Ovary (tissue), 9 donors: Measurements from ENCODE around the gene FPR3. TPM values are rescaled to one million over a fixed set of nuclear protein-coding genes. Genes with fewer than 3 reads are reported as not detected.
A peak's percentile ranks its signal among the peaks of the same experiment; 100 is the strongest.
"Not testable (repeated sequence)": the region's sequence is repeated elsewhere in the genome, so short reads cannot be mapped to it uniquely, and the experiment has no call there.

Experiments used
- DNase-seq, 5 donors: peaks; one replicate each; pipeline ENCODE4 v3.0.0-alpha.2; 2019 to 2020
- H3K27ac ChIP-seq, 2 donors: fragments of 200-600 bp; one replicate each; pipeline versions ENCODE4 v1.5.1 to v1.8.0; 2019 to 2022
- H3K27me3 ChIP-seq: fragments of 200-600 bp; one replicate; pipeline ENCODE4 v1.8.0; 2022
- H3K36me3 ChIP-seq: fragments of 200-600 bp; sonication (generic); one replicate; pipeline ENCODE4 v1.5.1; 2019
- H3K4me1 ChIP-seq: one replicate; pipeline ENCODE4 v1.8.1; 2013; ENCODE audit warnings: mild to moderate bottlenecking, moderate library complexity; ENCODE audit not compliant: insufficient read depth
- H3K4me3 ChIP-seq: fragments of 200-600 bp; sonication (generic); one replicate; pipeline ENCODE4 v1.5.1; 2017
- H3K9me3 ChIP-seq, 2 donors: fragments of 200-600 bp in 1 of 2; sonication (generic) in 1 of 2; one replicate each; pipeline versions ENCODE4 v1.5.1 to v1.8.1; 2013 to 2019; ENCODE audit warnings: mild to moderate bottlenecking in 1 of 2, moderate library complexity in 1 of 2
- CTCF ChIP-seq, 3 donors: fragments of 450-650 bp in 2 of 3; fragments of 200-600 bp in 1 of 3; IDR thresholded peaks; one replicate each; pipeline versions ENCODE4 v1.5.1 to v1.8.0; 2016 to 2022; ENCODE audit warnings: antibody characterized with exemption in 3 of 3, mild to moderate bottlenecking in 1 of 3
- EP300 ChIP-seq: sonication (generic); formaldehyde crosslinking; IDR thresholded peaks from one replicate; pipeline ENCODE4 v1.6.1; 2017; ENCODE audit warnings: antibody characterized with exemption
- POLR2A ChIP-seq: fragments of 450-650 bp; IDR thresholded peaks from one replicate; pipeline ENCODE4 v1.6.1; 2017; ENCODE audit warnings: antibody characterized with exemption, mild to moderate bottlenecking, moderate library complexity
- WGBS, 3 donors: extraction: QIAGEN DNeasy Blood & Tissue Kit in 1 of 3; methylation state at CpG; one replicate each; pipeline versions ENCODE4 v1.1.5 to v1.1.7; 2013 to 2017; 5-methylcytosine and 5-hydroxymethylcytosine counted together
- intact Hi-C, 4 donors: fragments of 100-400 bp; cut with DNase I; formaldehyde crosslinking; loops; one replicate each; pipeline versions ENCODE4 v1.11.0 to v1.15.1; 2022 to 2023
- polyA plus RNA-seq, 2 donors: library from polyadenylated mRNA; stranded (reverse); fragments of 200-250 nt in 1 of 2; fragments of 350-450 nt in 1 of 2; fragmentation: Illumina TruSeq in 1 of 2; extraction: RNeasy Lipid Tissue Mini Kit (QIAGEN cat#74804) in 1 of 2; gene quantifications; one replicate each; pipeline ENCODE4 v1.2.3, GENCODE V29; 2013 to 2014
- total RNA-seq, 7 donors: library from RNA; depleted of rRNA in 2 of 7; stranded (reverse); fragments of >200 nt in 2 of 7; fragmentation: NEBNext Ultra II Directional in 3 of 7; extraction: Animal tissue kit (Norgen Biotek cat#: 25700) in 3 of 7; gene quantifications; one replicate each; pipeline versions ENCODE4 v1.1.0 to v1.2.4, GENCODE V29; 2016 to 2023
- donor health status: DM: no; HTN: no; CAD: no; lungs with moderate emphysema.
- donor health status: DM: no; HTN: no; CAD: no.
- donor health status: Bipolar disorder and iron deficiency.
- donor health status: DM: yes; HTN: yes; CAD: no.
- donor health status: DM: no; HTN: no; CAD: no.
- donor health status: DM: yes; HTN: yes; CAD: no.

The FPR3 gene
- total and polyA plus RNA-seq, 9 donors = 1.5 to 20.5 (median 3.5) TPM

GRCh38 chr19:51771376-51772130 is 23.4 kb upstream of the FPR3 start:
- 1 to 25% (median 14%) methylated on average over 10 of the region's 10 CpGs for WGBS, 3 donors
- Histone ChIP-seq H3K4me3 (no peak overlapping the region), H3K27ac (peak overlapping the region in 1 of 2 donors; percentile 50), H3K9me3 (no peaks in the 10 kb centered on the region), H3K4me1 (no peaks in the 10 kb centered on the region), H3K36me3 (no peaks in the 10 kb centered on the region), H3K27me3 (no peaks in the 10 kb centered on the region)
- intact Hi-C loops = loop anchor here in 2 of 4 donors (5.0 to 10.0 kb wide), 2 partner anchors 57 to 74 kb away; no protein-coding TSS in a partner anchor
- DNase-seq = peak in 4 of 5 donors; percentile 38 to 48 (median 45)
- TF ChIP-seq POLR2A = peak; percentile 10
- TF ChIP-seq EP300 = peak; percentile 21
- TF ChIP-seq CTCF (IDR thresholded peaks at IDR 0.05) = no peak

GRCh38 chr19:51772977-51773376 is 22.0 kb upstream of the FPR3 start:
- H3K9me3 ChIP-seq = no peaks in the 10 kb centered on the region
- no peaks in the 10 kb centered on the region for H3K27me3 ChIP-seq
- H3K27ac ChIP-seq = no peak overlapping the region
- intact Hi-C loops = loop anchor here in 2 of 4 donors (5.0 to 10.0 kb wide), 2 partner anchors 58 to 76 kb away; no protein-coding TSS in a partner anchor
- no peaks in the 10 kb centered on the region for H3K36me3 ChIP-seq
- H3K4me3 ChIP-seq = no peak overlapping the region
- WGBS, 3 donors = 69 to 73% (median 70%) methylated on average over 6 of the region's 6 CpGs
- H3K4me1 ChIP-seq = peaks cover 2% of the 10 kb centered on the region
- no peak for DNase-seq
- TF ChIP-seq CTCF (IDR thresholded peaks at IDR 0.05) (no peak), POLR2A (no peak), EP300 (no peak)

- H3K27me3 ChIP-seq, DNase-seq, H3K27ac ChIP-seq, H3K36me3 ChIP-seq, H3K4me3 ChIP-seq, H3K9me3 ChIP-seq, H3K4me1 ChIP-seq: not testable (repeated sequence)
- 88 to 95% (median 95%) methylated on average over 1 of the region's 1 CpG for WGBS, 3 donors
- intact Hi-C loops = loop anchor here in 1 of 4 donors (10.0 kb wide), 1 partner anchor 62 kb away; no protein-coding TSS in a partner anchor
Measured at GRCh38 chr19:51776561-51776960, 18.4 kb upstream of the FPR3 start.

- WGBS, 3 donors = 18 to 24% (median 19%) methylated on average over 23 of the region's 23 CpGs
- no peaks in the 10 kb centered on the region for H3K36me3 ChIP-seq
- intact Hi-C loops = loop anchor here in 1 of 4 donors (10.0 kb wide), 1 partner anchor 63 kb away; no protein-coding TSS in a partner anchor
- no peaks in the 10 kb centered on the region for H3K9me3 ChIP-seq
- peak; percentile 68 to 82 (median 69) for TF ChIP-seq CTCF (IDR thresholded peaks at IDR 0.05)
- no peak for TF ChIP-seq POLR2A
- no peaks in the 10 kb centered on the region for H3K27me3 ChIP-seq
- DNase-seq = peak; percentile 73 to 82 (median 79)
- peaks cover 2% of the 10 kb centered on the region for H3K4me1 ChIP-seq
- H3K4me3 ChIP-seq = no peak overlapping the region
- H3K27ac ChIP-seq = no peak overlapping the region
Measured at GRCh38 chr19:51777570-51778462, 17.1 kb upstream of the FPR3 start.
